B cell (primary cell): ENCODE data around the gene ANTXR1. TPM values are rescaled to one million over a fixed set of nuclear protein-coding genes. Genes with fewer than 3 reads are reported as not detected.

Experiments
- ATAC-seq: fragments of 200-7000 bp; cut with Tn5 transposase; one replicate; pipeline ENCODE4 v1.10.0; 2021; ENCODE audit warnings: low read depth, mild to moderate bottlenecking, moderate number of reproducible peaks, moderate library complexity
- CTCF ChIA-PET: fragments of 350-600 bp; sonication (Branson Sonifier 250); formaldehyde crosslinking; loops from one replicate; lab custom pipeline; 2021; ENCODE audit warnings: antibody characterized with exemption, inconsistent platforms; lab: Charles Lee
- POLR2A ChIA-PET: fragments of 350-600 bp; sonication (Branson Sonifier 250); formaldehyde crosslinking; loops from one replicate; lab custom pipeline; 2021; ENCODE audit warnings: antibody characterized with exemption; lab: Charles Lee
- DNase-seq: peaks from one replicate; pipeline ENCODE4 v3.0.0; 2013
- H2AFZ ChIP-seq: 2 replicates; pipeline ENCODE4 v1.6.1; 2012; ENCODE audit warnings: mild to moderate bottlenecking, low read depth, low read length; ENCODE audit not compliant: insufficient read depth, poor library complexity, severe bottlenecking
- H3K27ac ChIP-seq, 2 donors: 1 replicate in 1 of 2; 2 replicates in 1 of 2; pipeline ENCODE4 v1.5.1; 2012 to 2013; ENCODE audit warnings: low read length in 2 of 2, mild to moderate bottlenecking in 2 of 2, moderate library complexity in 1 of 2
- H3K27me3 ChIP-seq, 4 experiments: fragments of 200-600 bp in 1 of 4; sonication (generic) in 1 of 4; replicated peaks in 1 of 4; 1 replicate in 2 of 4; 2 replicates in 2 of 4; pipeline versions ENCODE4 v1.6.1 to v1.7.0; 2013 to 2016; ENCODE audit warnings: low read length in 3 of 4, mild to moderate bottlenecking in 2 of 4, mixed read lengths in 1 of 4, moderate library complexity in 1 of 4; ENCODE audit not compliant: insufficient read depth in 4 of 4, control insufficient read depth in 3 of 4; ENCODE audit errors: control extremely low read depth in 1 of 4
- H3K36me3 ChIP-seq, 2 experiments: replicated peaks in 1 of 2; 1 replicate in 1 of 2; 2 replicates in 1 of 2; pipeline versions ENCODE4 v1.6.1 to v1.7.1; 2013; ENCODE audit warnings: low read length in 1 of 2; ENCODE audit not compliant: insufficient read depth in 2 of 2, control insufficient read depth in 1 of 2; ENCODE audit errors: control extremely low read depth in 1 of 2, extremely low read depth in 1 of 2
- H3K4me1 ChIP-seq, 2 donors: fragments of 200-600 bp in 1 of 2; sonication (generic) in 1 of 2; 1 replicate in 1 of 2; 2 replicates in 1 of 2; pipeline versions ENCODE4 v1.5.1 to v1.6.1; 2013 to 2017; ENCODE audit warnings: low read length in 2 of 2; ENCODE audit not compliant: control insufficient read depth in 2 of 2, insufficient read depth in 2 of 2
- H3K4me2 ChIP-seq: replicated peaks from 2 replicates; pipeline ENCODE3; 2012; ENCODE audit warnings: mild to moderate bottlenecking, low read depth, low read length; ENCODE audit not compliant: poor library complexity, severe bottlenecking
- H3K4me3 ChIP-seq, 5 experiments: fragments of 200-600 bp in 1 of 5; sonication (generic) in 1 of 5; 1 replicate in 3 of 5; 2 replicates in 2 of 5; pipeline versions ENCODE4 v1.5.1 to v1.7.0; 2011 to 2016; ENCODE audit warnings: low read length in 4 of 5, mild to moderate bottlenecking in 4 of 5, low read depth in 2 of 5, control low read depth in 1 of 5, moderate library complexity in 1 of 5; ENCODE audit not compliant: insufficient read depth in 1 of 5; ENCODE audit errors: control extremely low read depth in 1 of 5, extremely low read depth in 1 of 5
- H3K79me2 ChIP-seq: fragments of 200-600 bp; sonication (generic); one replicate; pipeline ENCODE4 v1.6.0; 2016; ENCODE audit warnings: low read length; ENCODE audit not compliant: control insufficient read depth, insufficient read depth
- H3K9ac ChIP-seq: fragments of 200-600 bp; sonication (generic); 2 replicates; pipeline ENCODE4 v1.6.1; 2017; ENCODE audit warnings: mild to moderate bottlenecking, low read length, moderate library complexity
- H3K9me3 ChIP-seq, 3 donors: one replicate each; pipeline versions ENCODE4 v1.6.1 to v1.7.1; 2013; ENCODE audit warnings: low read length in 2 of 3; ENCODE audit not compliant: control insufficient read depth in 2 of 3, insufficient read depth in 1 of 3; ENCODE audit errors: control extremely low read depth in 1 of 3
- H4K20me1 ChIP-seq: 2 replicates; pipeline ENCODE4 v1.6.0; 2012; ENCODE audit warnings: mild to moderate bottlenecking, low read length; ENCODE audit not compliant: insufficient read depth, control insufficient read depth, poor library complexity, severe bottlenecking
- H3K27ac Mint-ChIP-seq: one replicate; pipeline ENCODE4 v1.8.0; 2021; ENCODE audit warnings: mixed read lengths
- H3K27me3 Mint-ChIP-seq: one replicate; pipeline ENCODE4 v1.8.0; 2021; ENCODE audit warnings: mixed read lengths
- H3K4me1 Mint-ChIP-seq: one replicate; pipeline ENCODE4 v1.8.0; 2021; ENCODE audit warnings: mixed read lengths
- H3K4me3 Mint-ChIP-seq: one replicate; pipeline ENCODE4 v1.8.0; 2021; ENCODE audit warnings: mixed read lengths
- H3K9me3 Mint-ChIP-seq: one replicate; pipeline ENCODE4 v1.8.0; 2022; ENCODE audit warnings: mixed read lengths; ENCODE audit not compliant: insufficient read depth
- CTCF ChIP-seq: fragments of 200-600 bp; IDR thresholded peaks from one replicate; pipeline ENCODE4 v1.8.0; 2022; ENCODE audit warnings: antibody characterized with exemption, mild to moderate bottlenecking
- EZH2 ChIP-seq: IDR thresholded peaks from 2 replicates; pipeline ENCODE4 v1.6.1; 2012; ENCODE audit warnings: borderline replicate concordance, low read depth, mild to moderate bottlenecking, moderate library complexity, low read length; ENCODE audit not compliant: insufficient read depth, poor library complexity, severe bottlenecking
- WGBS: methylation state at CpG from one replicate; pipeline ENCODE4 v1.1.5; 2013; ENCODE audit warnings: missing lambda C conversion rate; ENCODE audit not compliant: insufficient coverage; 5-methylcytosine and 5-hydroxymethylcytosine counted together
- intact Hi-C: fragments of 100-400 bp; cut with micrococcal nuclease; formaldehyde crosslinking; loops from one replicate; pipeline ENCODE4 v1.10.0; 2022
- polyA plus RNA-seq: library from polyadenylated mRNA; depleted of rRNA; stranded (reverse); fragments of >200 nt; gene quantifications from 2 replicates; pipeline ENCODE4 v1.2.3, GENCODE V29; 2012
- total RNA-seq, 2 donors: library from RNA; stranded (reverse); fragments of 120-200 nt in 1 of 2; gene quantifications; 1 replicate in 1 of 2; 2 replicates in 1 of 2; pipeline versions ENCODE4 v1.2.3 to v1.2.4, GENCODE V29; 2013 to 2022

Gene ANTXR1
- total and polyA plus RNA-seq, 2 donors (not counting 1 experiment from before 2014, with no cell fraction given), result not detected

GRCh38 chr2:69209482-69209881 is 196.5 kb downstream of the ANTXR1 start:
- peaks cover 2% of the 10 kb centered on the region for H3K9me3 Mint-ChIP-seq
- no peaks in the 10 kb centered on the region for H3K79me2 ChIP-seq
- no peak overlapping the region for H3K27ac Mint-ChIP-seq
- intact Hi-C loops, result no loop called here
- TF ChIP-seq CTCF (no peak), EZH2 (no peak)
- ATAC-seq, result no peak
- POLR2A ChIA-PET, result no interaction called here
- H4K20me1 ChIP-seq, result no peaks in the 10 kb centered on the region
- no peak overlapping the region for H3K4me2 ChIP-seq
- no peak for DNase-seq
- CTCF ChIA-PET, result no interaction called here
- no peaks in the 10 kb centered on the region for H3K9me3 ChIP-seq
- 93% methylated on average over 3 of the region's 3 CpGs for WGBS
- peaks cover 0 to 5% (median 0%) of the 10 kb centered on the region in 4 experiments for H3K27me3 ChIP-seq
- H3K36me3 ChIP-seq, result no peaks in the 10 kb centered on the region
- H3K27ac ChIP-seq, result no peak overlapping the region
- no peak overlapping the region for H3K9ac ChIP-seq
- H3K27me3 Mint-ChIP-seq, result peaks cover 17% of the 10 kb centered on the region
- H3K4me3 ChIP-seq, result no peak overlapping the region
- H3K4me1 Mint-ChIP-seq, result no peaks in the 10 kb centered on the region
- H3K4me3 Mint-ChIP-seq, result no peak overlapping the region
- no peak overlapping the region for H2AFZ ChIP-seq
- H3K4me1 ChIP-seq, result no peaks in the 10 kb centered on the region

- Histone ChIP-seq H3K9ac (no peak overlapping the region), H3K4me2 (no peak overlapping the region), H3K27me3 (peaks cover 0 to 3% (median 0%) of the 10 kb centered on the region in 4 experiments), H3K4me1 (no peaks in the 10 kb centered on the region), H3K36me3 (no peaks in the 10 kb centered on the region), H4K20me1 (no peaks in the 10 kb centered on the region), H2AFZ (no peak overlapping the region), H3K79me2 (no peaks in the 10 kb centered on the region), H3K9me3 (no peaks in the 10 kb centered on the region), H3K27ac (no peak overlapping the region), H3K4me3 (no peak overlapping the region)
- ChIA-PET POLR2A (no interaction called here), CTCF (no interaction called here)
- ATAC-seq (no peak), DNase-seq (no peak)
- intact Hi-C loops, result no loop called here
- TF ChIP-seq CTCF (no peak), EZH2 (no peak)
- no peak overlapping the region for H3K27ac Mint-ChIP-seq
- peaks cover 17% of the 10 kb centered on the region for H3K27me3 Mint-ChIP-seq
- WGBS, result 100% methylated on average over 3 of the region's 6 CpGs
- no peaks in the 10 kb centered on the region for H3K4me1 Mint-ChIP-seq
- H3K9me3 Mint-ChIP-seq, result peaks cover 2% of the 10 kb centered on the region
- no peak overlapping the region for H3K4me3 Mint-ChIP-seq
Observed at GRCh38 chr2:69210385-69210784, 197.4 kb downstream of the ANTXR1 start.
